Measurements from ENCODE around the gene FBXL3.
A peak's percentile ranks its signal among the peaks of the same experiment; 100 is the strongest.
"Not testable (repeated sequence)": the region's sequence is repeated elsewhere in the genome, so short reads cannot be mapped to it uniquely, and the experiment has no call there.

The FBXL3 gene

DNA sequence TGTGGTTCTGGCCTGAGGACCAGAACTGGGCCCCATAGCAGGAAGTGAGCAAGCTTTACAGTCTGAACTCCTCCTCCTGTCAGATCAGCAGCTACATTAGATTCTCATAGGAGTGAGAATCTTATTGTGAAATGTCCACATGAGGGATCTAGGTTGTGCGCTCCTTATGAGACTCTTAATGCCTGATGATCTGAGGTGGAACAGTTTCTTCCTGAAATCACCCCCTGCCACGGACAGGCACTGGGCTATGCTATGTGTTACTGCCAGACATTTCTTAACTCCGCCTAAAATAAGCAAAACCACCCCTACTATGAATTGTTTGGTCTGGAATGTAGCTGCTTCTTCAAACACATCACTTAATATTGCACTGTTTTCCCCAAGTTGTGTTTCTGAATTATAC is 4.6 kb downstream of the FBXL3 start:
- DNase-seq: no peak

DNA sequence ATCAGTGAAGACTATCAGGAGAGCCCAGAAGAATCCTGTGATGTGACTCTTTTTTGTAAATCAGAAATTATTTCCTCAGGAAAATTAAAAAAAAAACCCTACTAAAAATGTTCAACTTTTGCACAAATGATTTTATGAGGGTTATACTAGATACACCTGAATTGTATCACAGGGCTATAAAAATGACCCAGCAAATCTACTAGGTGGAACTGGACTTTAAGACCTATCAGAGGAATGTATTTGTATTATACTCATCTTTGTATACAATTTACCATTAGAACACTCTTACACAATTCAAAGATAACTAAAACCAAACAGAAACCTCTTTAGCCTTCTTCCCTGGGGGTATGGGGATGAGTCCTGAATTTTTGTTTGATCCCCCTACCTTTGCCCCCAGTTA is 7.2 kb downstream of the FBXL3 start:
- no peak for DNase-seq

DNA sequence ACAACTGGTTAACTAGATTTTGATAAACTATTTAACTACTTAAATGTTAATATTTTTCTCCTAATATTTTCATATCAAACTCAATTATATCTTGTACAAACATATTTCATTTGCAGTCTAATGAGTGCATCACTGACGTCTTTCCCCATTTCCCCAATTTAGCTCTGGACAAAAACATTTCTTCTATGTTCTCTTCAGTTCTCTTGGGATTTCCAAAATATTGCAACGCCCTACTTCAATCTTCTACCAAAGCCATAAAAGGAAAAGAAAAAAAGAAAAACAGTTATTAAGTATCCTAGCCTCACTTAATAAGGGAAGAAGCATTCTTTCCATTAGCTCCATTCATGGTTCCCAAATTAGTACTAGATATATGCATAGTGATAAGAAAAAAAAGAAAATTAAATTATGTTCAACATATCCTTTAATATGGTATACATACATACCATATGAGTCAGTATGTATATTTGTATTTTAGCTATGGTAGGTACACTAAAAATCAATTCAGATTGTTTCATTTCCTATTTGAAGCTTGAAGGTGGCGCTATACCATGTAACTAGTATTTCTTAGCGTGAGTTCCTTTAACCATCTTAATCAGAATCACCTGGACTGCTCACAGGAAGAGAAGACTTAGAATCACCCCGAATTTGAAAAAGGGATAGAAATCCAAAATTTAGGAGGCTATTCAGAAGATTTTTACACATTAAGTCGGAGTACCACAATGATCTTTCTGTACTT is 9.9 kb downstream of the FBXL3 start:
- DNase-seq: no peak

DNA sequence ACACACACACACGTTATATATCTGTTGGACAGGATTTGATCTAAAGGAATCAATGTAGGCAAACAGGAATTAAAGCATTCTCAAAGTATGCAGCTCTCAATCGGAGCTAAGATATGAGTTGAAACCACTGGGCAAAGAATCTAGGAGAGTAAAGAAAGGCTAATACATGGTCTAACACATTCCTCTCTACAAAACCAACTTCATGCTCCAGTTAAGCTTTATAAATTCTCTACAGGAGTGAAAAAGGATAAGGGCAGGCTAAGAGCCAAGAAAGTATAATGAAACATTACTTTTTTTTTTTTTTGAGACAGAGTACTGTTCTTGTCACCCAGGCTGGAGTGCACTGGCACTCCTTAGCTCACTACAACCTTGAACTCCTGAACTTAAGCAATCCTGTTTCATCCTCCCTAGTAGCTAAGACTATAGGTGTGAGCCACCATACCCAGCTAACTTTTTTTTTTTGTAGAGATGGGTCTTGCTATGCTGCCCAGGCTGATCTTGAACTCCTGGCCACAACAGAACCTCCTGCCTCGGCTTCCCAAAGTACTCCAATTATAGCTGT is 10.6 kb downstream of the FBXL3 start:
- no peak for DNase-seq

DNA sequence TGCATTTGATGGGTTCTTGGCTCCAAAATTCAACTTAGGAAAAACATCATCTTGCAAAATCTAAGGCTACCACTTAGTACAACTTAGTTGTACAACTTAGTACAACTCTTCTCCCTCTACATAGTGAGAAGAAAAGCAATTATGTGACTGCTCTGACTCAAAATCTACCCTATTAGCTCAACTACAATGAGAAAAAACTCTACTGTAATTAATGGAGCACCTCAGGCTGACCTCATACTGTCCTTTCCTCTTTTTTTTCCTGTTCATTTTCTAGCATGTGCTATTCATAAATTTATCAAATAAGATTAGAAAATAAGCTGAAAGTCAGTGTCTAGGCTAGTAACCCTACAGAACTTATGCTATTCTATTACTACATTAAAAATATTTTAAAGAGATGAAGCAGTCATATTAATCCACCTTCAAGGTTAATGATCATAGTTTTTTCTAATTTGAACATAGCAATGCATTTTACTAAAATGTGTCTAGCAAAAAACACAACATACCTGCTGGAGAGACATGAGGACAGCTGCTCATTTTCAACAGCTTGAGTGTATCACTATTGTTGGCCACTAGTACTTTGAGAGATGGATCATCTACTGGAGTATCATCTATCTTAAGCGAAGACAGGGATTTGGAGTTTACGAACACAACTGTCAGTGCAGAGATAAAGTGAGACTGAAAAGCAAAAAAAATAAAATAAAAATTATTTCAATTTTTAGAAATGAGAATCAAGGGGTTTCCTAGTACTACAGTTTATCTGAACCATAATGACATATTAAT is 11.9 kb downstream of the FBXL3 start:
- DNase-seq: no peak

- DNase-seq: no peak
Measured at GRCh38 chr13:77013853-77014542, 13.0 kb downstream of the FBXL3 start.

- not testable (repeated sequence) for DNase-seq
Measured at GRCh38 chr13:77009719-77010118, 17.2 kb downstream of the FBXL3 start.

DNA sequence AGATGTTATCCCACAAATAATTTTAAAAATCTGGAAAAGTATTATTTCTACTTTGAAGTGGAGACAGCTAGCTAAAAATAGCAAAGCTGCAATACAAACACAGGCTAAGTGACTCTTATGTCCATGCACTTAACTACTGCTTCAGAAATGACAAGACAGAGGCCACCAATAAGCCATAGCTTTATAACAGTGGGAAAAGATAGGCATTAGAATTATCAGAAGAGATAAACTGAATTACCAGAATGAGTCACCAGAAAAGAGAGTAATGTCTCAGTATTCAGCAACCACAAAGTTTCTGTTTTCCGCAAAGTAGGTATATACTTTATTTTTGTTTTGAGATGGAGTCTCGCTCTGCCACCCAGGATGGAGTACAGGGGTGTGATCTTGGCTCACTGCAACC is 17.9 kb downstream of the FBXL3 start:
- DNase-seq: no peak

DNA sequence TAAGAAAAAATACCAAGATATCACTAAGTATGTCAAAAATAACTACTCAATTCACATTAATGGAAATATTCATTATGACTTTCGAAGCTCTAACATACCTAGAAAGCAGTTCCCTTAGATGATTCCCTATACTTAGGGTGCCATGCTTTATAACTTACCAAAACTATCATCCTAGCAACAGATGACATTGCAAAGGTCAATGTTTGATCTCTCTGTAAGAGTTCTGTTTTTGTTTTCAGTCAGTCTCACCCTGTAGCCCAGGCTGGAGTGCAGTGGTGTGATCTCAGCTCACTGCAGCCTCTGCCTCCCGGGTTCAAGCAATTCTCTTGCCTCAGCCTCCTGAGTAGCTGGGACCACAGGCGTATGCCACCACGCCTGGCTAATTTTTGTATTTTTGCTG is 18.6 kb downstream of the FBXL3 start:
- DNase-seq: not testable (repeated sequence)

GRCh38 chr13:77002590-77003190 is 24.3 kb downstream of the FBXL3 start:
- DNase-seq: no peak

DNA sequence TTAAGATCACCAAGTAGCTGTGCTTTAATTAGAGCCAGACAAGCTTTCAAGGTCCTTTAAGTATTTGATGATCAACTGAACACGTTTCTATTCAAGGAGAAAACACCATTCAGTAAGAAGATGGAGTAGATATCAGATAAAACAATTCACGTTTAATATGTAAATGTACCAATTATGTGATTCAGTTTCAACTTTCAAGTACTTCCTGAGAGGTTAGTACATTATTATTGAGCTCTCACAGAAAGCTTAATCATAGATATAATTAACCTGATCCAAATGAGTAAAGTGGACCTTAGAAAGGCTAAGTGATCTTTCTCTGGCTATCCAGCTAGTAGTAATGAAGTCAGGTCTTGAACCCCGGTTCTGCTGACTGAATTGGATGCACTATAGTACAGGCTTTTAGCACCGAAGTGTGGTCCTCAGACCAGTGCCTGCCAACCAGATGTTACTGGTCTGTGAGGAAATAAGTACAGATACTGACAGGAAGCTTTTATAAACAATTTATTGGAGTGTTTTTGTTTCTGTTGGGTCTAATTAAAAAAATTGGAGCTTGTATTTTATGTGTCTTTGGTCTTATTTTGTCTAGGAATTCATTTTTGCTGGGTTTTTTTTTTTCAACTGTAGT is 24.9 kb downstream of the FBXL3 start:
- DNase-seq: no peak

DNA sequence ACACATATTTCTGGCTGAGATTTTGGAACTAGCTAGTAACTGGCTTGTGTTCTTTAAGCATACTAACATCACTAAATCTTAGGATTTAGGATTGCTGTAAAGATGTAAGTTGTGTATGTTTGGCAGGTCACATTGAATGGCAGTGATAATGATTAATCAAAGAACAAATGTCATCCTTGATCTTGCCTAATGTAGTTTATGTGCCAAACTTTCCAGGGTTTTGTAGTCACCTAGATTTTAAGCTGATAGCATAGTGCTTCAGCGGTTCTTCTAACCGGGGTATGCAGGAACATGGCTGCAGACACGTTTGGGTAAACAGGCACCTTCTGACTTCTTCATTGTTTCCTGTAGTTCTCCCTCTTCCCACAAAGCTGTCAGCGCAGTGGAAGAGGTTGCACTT is 25.4 kb downstream of the FBXL3 start:
- DNase-seq: no peak

- no peak for DNase-seq
Measured at GRCh38 chr13:77000475-77000874, 26.5 kb downstream of the FBXL3 start.

- no peak for DNase-seq
Measured at GRCh38 chr13:76994281-76994680, 32.7 kb downstream of the FBXL3 start.

DNA sequence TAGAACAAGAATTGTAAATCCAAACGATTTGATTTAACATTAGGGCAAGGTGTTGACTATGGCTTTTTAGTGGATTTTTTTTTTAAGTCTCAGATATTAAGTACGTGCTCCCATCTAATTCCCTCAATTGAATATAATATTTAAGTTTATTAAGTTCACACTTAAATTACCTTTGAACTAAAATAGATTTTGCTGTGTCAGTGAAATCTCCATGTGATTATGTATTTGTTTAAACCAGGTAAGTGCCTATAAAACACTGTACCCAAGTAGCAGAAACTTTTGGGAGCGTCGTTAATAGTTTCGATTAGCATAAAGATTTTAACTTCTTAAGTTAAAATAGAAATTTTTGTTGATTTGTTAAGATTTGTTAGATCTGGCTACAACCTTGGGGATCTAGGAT is 33.5 kb downstream of the FBXL3 start:
- DNase-seq: no peak

DNA sequence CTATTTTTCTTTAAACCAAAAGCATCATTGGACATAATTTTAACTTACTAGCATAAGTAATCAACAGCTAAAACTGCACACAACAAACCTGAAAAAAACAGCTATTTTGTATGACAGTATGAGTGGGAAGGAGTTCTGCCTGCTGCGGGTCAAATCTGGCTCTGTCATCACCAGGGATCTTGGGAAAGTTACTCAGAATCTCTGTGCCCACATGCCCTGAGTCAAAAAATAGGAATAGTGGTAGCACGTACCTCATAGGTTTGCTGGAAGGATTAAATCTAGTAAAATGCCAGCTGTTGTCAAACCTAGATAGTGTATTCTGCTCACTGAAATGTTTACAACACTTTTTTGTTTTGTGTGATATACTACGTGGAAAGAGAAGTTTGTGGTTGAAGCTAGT is 33.9 kb downstream of the FBXL3 start:
- DNase-seq: no peak

DNA sequence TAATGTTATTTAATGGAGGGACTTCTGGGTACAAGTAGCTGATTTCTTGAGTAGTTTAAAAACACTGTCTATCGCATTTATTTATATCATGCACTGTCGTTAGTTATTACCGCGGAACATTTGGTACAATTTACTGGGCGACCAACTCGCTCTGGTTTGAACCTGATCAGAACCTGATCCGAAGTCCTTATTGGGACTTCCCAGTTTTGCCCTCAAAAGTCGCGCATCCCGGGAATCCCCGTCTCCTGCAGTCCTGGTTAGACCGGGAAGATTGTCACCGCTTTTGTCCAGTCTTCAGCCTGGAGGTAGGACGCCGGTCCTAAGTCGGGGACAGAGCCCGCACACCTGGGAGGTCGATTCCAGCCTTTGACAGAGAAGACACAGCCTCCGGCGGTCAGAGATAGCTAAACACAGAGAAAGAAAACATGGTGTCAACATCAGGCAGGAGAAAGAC is 34.4 kb downstream of the FBXL3 start:
- DNase-seq: peak in 1 of 2 experiments; percentile 18

DNA sequence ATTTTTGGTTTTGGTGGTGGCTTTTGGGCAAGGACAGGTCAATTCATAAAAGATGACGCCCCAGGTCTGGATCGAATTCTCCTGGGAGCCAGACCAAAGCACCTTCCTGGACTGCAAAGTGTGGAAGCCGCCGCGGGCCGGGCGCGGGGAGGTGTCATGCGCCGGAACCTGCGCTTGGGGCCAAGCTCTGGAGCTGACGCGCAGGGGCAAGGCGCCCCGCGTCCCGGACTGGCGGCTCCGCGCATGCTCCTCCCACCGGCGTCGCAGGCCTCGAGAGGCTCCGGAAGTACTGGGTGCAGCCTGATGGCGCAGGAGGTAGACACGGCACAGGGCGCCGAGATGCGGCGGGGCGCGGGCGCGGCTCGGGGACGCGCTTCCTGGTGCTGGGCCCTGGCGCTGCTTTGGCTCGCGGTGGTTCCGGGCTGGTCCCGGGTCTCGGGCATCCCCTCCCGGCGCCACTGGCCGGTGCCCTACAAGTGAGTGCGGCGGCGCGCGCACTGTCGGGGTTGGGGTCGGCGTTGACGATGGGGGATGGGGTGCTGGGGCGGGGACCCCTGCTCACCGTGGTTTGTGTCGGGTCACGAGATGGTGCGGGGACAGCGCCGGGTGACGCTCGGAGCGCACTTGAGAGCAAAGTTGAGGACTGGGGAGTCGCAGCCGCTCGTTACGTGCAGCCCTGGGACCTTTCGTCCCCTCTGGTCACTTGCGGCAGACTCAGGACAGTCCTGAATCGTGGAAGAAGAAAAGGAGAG is 35.0 kb downstream of the FBXL3 start, which contains the start of gene CLN5:
Gene CLN5, plus strand, starts transcription at position 286 of the 752 bp plus-strand sequence. Its CDS starts 18 bp downstream, at position 304.
- peak; percentile 24 to 43 for DNase-seq

DNA sequence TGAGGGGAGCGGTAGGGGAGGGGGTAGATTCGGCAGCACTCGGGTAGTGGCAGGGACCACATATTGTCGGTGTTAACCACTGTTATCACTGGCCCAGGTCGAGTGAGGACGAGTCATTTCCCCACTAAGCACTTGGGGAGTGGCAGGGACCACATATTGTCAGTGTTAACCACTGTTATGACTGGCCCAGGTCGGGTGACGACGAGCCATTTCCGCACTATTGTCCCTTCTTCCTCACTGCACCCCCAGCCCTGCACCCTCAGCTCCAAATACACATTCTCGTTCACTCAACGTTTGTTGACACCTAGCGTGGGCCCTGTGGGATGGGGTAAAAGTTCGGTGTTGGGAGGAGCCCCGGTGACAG is 35.5 kb downstream of the FBXL3 start:
- DNase-seq: no peak

DNA sequence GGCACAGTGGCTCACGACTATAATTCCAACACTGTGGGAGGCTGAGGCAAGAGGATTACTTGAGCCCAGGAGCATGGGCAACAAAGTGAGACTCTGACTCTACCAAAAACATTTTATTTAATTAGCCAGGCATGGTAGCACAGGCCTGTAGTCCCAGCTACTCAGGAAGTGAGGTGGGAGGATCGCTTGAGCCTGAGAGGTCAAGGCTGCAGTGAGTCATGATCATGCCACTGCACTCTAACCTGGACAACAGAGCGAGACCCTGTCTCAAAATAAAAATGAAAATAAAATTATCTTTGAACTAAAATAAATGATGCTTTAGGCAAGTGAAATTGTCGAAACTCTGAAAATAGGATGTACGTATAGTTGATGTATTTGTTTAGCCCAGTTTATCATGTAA is 43.3 kb downstream of the FBXL3 start:
- no peak for DNase-seq

- no peak for DNase-seq
Measured at GRCh38 chr13:76982061-76982460, 44.9 kb downstream of the FBXL3 start.
